ENCODE results near the gene SPRR1A.

SPRR1A gene

GRCh38 chr1:152983743-152984142 is at the start of gene SPRR1A:
SPRR1A (plus strand) TSS chr1:152984081; CDS start chr1:152985231, 1,150 bp downstream.
- no peak for DNase-seq (ENCODE audit: low read depth)

GRCh38 chr1:152940614-152941013 is 43.3 kb upstream of the SPRR1A start:
- DNase-seq (ENCODE audit: low read depth): no peak

- DNase-seq (ENCODE audit: low read depth): no peak
These were observed 42.7 kb upstream of the SPRR1A start for GRCh38 chr1:152941037-152941711.

- no peak for DNase-seq (ENCODE audit: low read depth)
These were observed 41.7 kb upstream of the SPRR1A start for GRCh38 chr1:152942161-152942560.

GRCh38 chr1:152946248-152946647 is 37.6 kb upstream of the SPRR1A start:
- no peak for DNase-seq (ENCODE audit: low read depth)

GRCh38 chr1:152946651-152947256 is 37.1 kb upstream of the SPRR1A start, which contains the start of gene SPRR5:
SPRR5 (plus strand) TSS chr1:152947206; CDS start chr1:152948555, 1,349 bp downstream.
- DNase-seq (ENCODE audit: low read depth): no peak

- no peak for DNase-seq (ENCODE audit: low read depth)
These were observed 32.2 kb upstream of the SPRR1A start for GRCh38 chr1:152951711-152952110.

- DNase-seq (ENCODE audit: low read depth): no peak
These were observed 30.1 kb upstream of the SPRR1A start for GRCh38 chr1:152953761-152954160.

- DNase-seq (ENCODE audit: low read depth): no peak
These were observed 29.4 kb upstream of the SPRR1A start for GRCh38 chr1:152954436-152954835.

GRCh38 chr1:152957561-152957960 is 26.3 kb upstream of the SPRR1A start:
- no peak for DNase-seq (ENCODE audit: low read depth)

GRCh38 chr1:152959273-152959672 is 24.6 kb upstream of the SPRR1A start:
- no peak for DNase-seq (ENCODE audit: low read depth)

- DNase-seq (ENCODE audit: low read depth): no peak
These were observed 24.0 kb upstream of the SPRR1A start for GRCh38 chr1:152959801-152960451.

- DNase-seq (ENCODE audit: low read depth): no peak
These were observed 23.3 kb upstream of the SPRR1A start for GRCh38 chr1:152960452-152961044.

GRCh38 chr1:152961226-152961891 is 22.5 kb upstream of the SPRR1A start:
- no peak for DNase-seq (ENCODE audit: low read depth)

- no peak for DNase-seq (ENCODE audit: low read depth)
These were observed 20.9 kb upstream of the SPRR1A start for GRCh38 chr1:152962876-152963415.

- no peak for DNase-seq (ENCODE audit: low read depth)
These were observed 19.3 kb upstream of the SPRR1A start for GRCh38 chr1:152964536-152964935.

GRCh38 chr1:152965853-152966252 is 18.0 kb upstream of the SPRR1A start:
- no peak for DNase-seq (ENCODE audit: low read depth)

GRCh38 chr1:152967201-152967600 is 16.7 kb upstream of the SPRR1A start:
- no peak for DNase-seq (ENCODE audit: low read depth)

- no peak for DNase-seq (ENCODE audit: low read depth)
These were observed 15.6 kb upstream of the SPRR1A start for GRCh38 chr1:152968248-152968647.

GRCh38 chr1:152969036-152969435 is 14.8 kb upstream of the SPRR1A start:
- DNase-seq (ENCODE audit: low read depth): no peak

- DNase-seq (ENCODE audit: low read depth): no peak
These were observed 13.4 kb upstream of the SPRR1A start, which contains the start of gene SPRR4 for GRCh38 chr1:152970495-152970894. SPRR4 (plus strand) TSS chr1:152970648; CDS start chr1:152971891, 1,243 bp downstream.
